ENCODE measurements around the gene ZNF853. TPM values are rescaled to one million over a fixed set of nuclear protein-coding genes. Genes with fewer than 3 reads are reported as not detected.

The ZNF853 gene
- total RNA-seq, 2 donors from 2014 or later = 3.6 to 11.2 TPM

DNA sequence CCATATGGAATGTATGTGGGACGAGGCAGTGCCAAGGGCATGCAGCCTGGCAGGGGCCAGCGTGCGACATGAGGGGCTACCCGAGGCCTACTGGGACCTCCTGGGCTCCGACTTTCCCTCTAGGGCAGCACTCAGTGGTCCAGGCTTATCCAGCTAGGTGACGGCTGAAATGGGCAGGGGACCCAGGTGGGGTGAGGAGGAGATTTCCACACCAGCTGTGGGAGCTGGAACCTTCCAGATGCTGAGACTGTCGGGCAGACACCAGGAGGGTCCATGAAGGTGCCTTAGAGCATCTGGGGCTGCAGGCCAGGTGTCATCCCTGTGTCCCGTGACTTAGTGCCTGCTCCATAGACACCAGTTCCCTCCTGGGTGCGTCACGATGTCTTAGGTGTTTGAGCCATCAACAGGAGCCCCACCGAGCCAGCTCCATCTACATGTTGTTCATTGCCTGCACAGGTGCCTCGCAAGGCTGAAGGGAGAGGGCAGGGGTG is 35.2 kb downstream of the ZNF853 start:
- Histone ChIP-seq H3K9me3 (no peaks in the 10 kb centered on the region), H3K27ac (no peak overlapping the region), H3K4me3 (no peak overlapping the region), H3K4me1 (no peaks in the 10 kb centered on the region), H3K27me3 (no peaks in the 10 kb centered on the region), H3K36me3 (replicated peaks in 1 of 2; ENCODE audit: insufficient read depth in 1 of 2, low read depth in 2 of 2) (peaks cover 2 to 7% of the 10 kb centered on the region in 2 donors)
- TF ChIP-seq POLR2A (IDR thresholded peaks at IDR 0.05) = no peak
- TF ChIP-seq, protein P1, sequence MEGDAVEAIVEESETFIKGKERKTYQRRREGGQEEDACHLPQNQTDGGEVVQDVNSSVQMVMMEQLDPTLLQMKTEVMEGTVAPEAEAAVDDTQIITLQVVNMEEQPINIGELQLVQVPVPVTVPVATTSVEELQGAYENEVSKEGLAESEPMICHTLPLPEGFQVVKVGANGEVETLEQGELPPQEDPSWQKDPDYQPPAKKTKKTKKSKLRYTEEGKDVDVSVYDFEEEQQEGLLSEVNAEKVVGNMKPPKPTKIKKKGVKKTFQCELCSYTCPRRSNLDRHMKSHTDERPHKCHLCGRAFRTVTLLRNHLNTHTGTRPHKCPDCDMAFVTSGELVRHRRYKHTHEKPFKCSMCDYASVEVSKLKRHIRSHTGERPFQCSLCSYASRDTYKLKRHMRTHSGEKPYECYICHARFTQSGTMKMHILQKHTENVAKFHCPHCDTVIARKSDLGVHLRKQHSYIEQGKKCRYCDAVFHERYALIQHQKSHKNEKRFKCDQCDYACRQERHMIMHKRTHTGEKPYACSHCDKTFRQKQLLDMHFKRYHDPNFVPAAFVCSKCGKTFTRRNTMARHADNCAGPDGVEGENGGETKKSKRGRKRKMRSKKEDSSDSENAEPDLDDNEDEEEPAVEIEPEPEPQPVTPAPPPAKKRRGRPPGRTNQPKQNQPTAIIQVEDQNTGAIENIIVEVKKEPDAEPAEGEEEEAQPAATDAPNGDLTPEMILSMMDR (IDR thresholded peaks at IDR 0.05) = no peak
- intact Hi-C loops (cut with DNase I) = no loop called here
- ATAC-seq (no peak), DNase-seq (no peak)
- WGBS, 2 donors = 95 to 97% methylated on average over 11 to 12 of the region's 12 CpGs

DNA sequence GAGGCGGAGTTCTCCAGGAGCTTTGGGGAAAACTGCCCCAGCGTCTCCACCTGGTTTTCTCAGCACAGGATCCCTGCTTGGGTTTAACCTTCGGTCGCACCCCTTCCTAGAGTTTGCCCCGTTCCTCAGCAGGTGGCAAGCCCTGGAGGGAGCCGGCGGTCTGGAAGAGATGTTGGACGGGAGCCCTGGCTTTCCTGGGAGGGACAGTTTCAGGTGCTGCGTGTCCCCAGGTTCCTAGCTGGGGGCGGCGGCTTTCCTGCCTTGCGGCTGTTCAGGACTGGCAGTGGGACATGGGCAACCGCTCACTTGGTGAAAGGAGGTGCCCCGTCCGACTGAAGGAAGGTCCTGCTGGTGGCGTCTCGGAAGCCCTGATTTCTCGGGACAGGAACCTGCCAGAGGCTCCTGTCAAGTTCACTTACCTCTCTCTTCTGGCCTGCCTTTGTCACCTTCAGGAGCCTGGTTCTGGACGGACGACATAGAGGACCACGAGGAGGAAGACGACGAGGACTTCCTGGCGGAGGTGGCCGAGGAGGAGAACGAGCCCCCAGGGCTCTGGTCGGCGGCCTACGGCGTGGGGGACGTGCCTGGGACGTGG is 36.5 kb downstream of the ZNF853 start:
- no peaks in the 10 kb centered on the region for H3K4me1 ChIP-seq
- no peak for ATAC-seq
- H3K27ac ChIP-seq = no peak overlapping the region
- no peak for DNase-seq
- no peaks in the 10 kb centered on the region for H3K9me3 ChIP-seq
- intact Hi-C loops (cut with DNase I) = no loop called here
- no peak overlapping the region for H3K4me3 ChIP-seq
- no peak for TF ChIP-seq POLR2A (IDR thresholded peaks at IDR 0.05)
- TF ChIP-seq, protein P1 (IDR thresholded peaks at IDR 0.05) = no peak
- no peaks in the 10 kb centered on the region for H3K27me3 ChIP-seq
- peaks cover 2 to 7% of the 10 kb centered on the region in 2 donors for H3K36me3 ChIP-seq (replicated peaks in 1 of 2; ENCODE audit: insufficient read depth in 1 of 2, low read depth in 2 of 2)
- WGBS, 2 donors = 94 to 97% methylated on average over 21 to 31 of the region's 32 CpGs

DNA sequence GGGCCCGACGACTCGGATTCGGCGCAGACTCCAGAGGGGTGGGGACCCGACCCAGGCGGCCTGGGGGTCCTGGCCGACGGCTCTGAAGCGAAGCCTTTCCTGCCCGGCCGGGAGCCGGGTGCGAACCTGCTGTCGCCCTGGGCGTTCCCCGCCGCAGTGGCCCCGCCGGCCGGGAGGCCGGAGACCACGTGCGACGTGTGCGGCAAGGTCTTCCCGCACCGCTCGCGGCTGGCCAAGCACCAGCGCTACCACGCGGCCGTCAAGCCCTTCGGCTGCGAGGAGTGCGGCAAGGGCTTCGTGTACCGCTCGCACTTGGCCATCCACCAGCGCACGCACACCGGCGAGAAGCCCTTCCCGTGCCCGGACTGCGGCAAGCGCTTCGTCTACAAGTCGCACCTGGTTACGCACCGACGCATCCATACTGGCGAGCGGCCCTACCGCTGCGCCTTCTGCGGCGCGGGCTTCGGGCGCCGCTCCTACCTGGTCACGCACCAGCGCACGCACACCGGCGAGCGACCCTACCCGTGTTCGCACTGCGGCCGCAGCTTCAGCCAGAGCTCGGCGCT is 37.1 kb downstream of the ZNF853 start:
- WGBS, 2 donors = 97 to 100% methylated on average over 6 to 62 of the region's 75 CpGs
- no peaks in the 10 kb centered on the region for H3K4me1 ChIP-seq
- H3K4me3 ChIP-seq = no peak overlapping the region
- ATAC-seq = no peak
- H3K27me3 ChIP-seq = no peaks in the 10 kb centered on the region
- no peak for DNase-seq
- no peaks in the 10 kb centered on the region for H3K9me3 ChIP-seq
- no peak overlapping the region for H3K27ac ChIP-seq
- peaks cover 2 to 7% of the 10 kb centered on the region in 2 donors for H3K36me3 ChIP-seq (replicated peaks in 1 of 2; ENCODE audit: insufficient read depth in 1 of 2, low read depth in 2 of 2)
- TF ChIP-seq, protein P1 (IDR thresholded peaks at IDR 0.05) = no peak
- no peak for TF ChIP-seq POLR2A (IDR thresholded peaks at IDR 0.05)
- intact Hi-C loops (cut with DNase I) = no loop called here

DNA sequence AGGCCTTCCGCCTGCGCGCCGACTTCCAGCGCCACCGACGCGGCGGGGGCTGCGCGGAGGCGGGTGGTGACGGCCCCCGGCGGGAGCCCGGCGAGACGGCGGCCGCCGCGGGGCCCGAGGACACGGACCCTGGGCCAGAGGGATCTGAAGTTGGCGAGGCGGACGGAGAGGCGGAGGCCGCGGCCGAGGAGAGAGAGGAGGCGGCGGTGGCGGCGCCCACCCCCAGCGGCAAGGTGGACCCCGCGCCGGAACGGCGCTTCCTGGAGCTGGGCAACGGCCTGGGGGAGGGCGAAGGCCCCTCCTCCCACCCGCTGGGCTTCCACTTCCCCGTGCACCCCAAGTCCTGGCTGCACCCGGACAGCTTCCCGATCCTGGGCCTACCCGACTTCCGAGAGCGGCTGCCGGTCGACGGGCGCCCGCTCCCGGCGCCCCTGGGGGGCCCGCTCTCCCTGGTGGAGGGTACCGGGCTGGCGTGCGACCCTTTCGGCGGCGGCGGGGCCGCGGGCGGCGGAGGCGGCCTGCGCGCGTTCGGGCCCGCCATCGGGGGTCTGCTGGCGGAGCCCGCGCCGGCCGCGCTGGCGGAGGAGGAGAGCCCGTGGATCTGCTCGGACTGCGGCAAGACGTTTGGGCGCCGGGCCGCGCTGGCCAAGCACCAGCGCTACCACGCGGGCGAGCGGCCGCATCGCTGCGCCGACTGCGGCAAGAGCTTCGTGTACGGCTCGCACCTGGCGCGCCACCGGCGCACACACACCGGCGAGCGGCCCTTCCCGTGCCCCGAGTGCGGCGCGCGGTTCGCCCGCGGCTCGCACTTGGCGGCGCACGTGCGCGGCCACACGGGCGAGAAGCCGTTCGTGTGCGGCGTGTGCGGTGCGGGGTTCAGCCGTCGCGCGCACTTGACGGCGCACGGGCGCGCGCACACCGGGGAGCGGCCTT is 37.9 kb downstream of the ZNF853 start:
- Histone ChIP-seq H3K9me3 (no peaks in the 10 kb centered on the region), H3K27ac (no peak overlapping the region), H3K4me1 (no peaks in the 10 kb centered on the region), H3K4me3 (no peak overlapping the region), H3K27me3 (no peaks in the 10 kb centered on the region), H3K36me3 (replicated peaks in 1 of 2; ENCODE audit: insufficient read depth in 1 of 2, low read depth in 2 of 2) (peaks cover 2 to 7% of the 10 kb centered on the region in 2 donors)
- intact Hi-C loops (cut with DNase I) = no loop called here
- TF ChIP-seq, protein P1 (IDR thresholded peaks at IDR 0.05) = no peak
- no peak for TF ChIP-seq POLR2A (IDR thresholded peaks at IDR 0.05)
- DNase-seq (no peak), ATAC-seq (no peak)
- 95 to 97% methylated on average over 84 to 121 of the region's 146 CpGs for WGBS, 2 donors

Measured in body of pancreas (tissue), 4 donors.